HCT116 (cell line): Measurements from ENCODE around the gene MRPL58. TPM values are rescaled to one million over a fixed set of nuclear protein-coding genes. Genes with fewer than 3 reads are reported as not detected.

Experiments used
- ATAC-seq: fragments of 200-7000 bp; cut with Tn5 transposase; 2 replicates; pipeline ENCODE4 v1.9.1; 2020; ENCODE audit warnings: mild to moderate bottlenecking, moderate library complexity
- BruUV-seq: library from RNA; stranded (reverse); fragments of 400-500 nt; replicated peaks from 2 replicates; lab custom pipeline; 2021; lab: Mats Ljungman, UMichigan
- CTCF ChIA-PET: fragments of 300-600 bp; sonication (Branson Sonifier 250); formaldehyde crosslinking; loops from one replicate; lab custom pipeline; 2021; ENCODE audit warnings: antibody characterized with exemption; lab: Charles Lee
- POLR2A ChIA-PET: fragments of 300-600, 350-600 bp; sonication (Branson Sonifier 250); formaldehyde crosslinking; loops from one replicate; lab custom pipeline; 2021; ENCODE audit warnings: antibody characterized with exemption; lab: Charles Lee
- RAD21 ChIA-PET, 2 experiments: fragments of 300-600 bp; sonication (Branson Sonifier 250); formaldehyde crosslinking; loops; one replicate each; lab custom pipeline; 2023; ENCODE audit warnings: low total read pairs in 2 of 2; ENCODE audit not compliant: uncharacterized antibody in 2 of 2, unreplicated experiment in 2 of 2, low non-redundant PET in 1 of 2; lab: Charles Lee
- DNase-seq: peaks from one replicate; pipeline ENCODE4 v3.0.0-alpha.2; 2010; ENCODE audit warnings: low read depth, low spot score
- H2AFZ ChIP-seq: fragments of 200-600 bp; shearing (Covaris generic), sonication (generic); 2 replicates; pipeline ENCODE4 v1.6.1; 2017; ENCODE audit warnings: low read depth, mixed run types, mixed read lengths, antibody characterized with exemption, low read length; ENCODE audit not compliant: poor library complexity, severe bottlenecking
- H3K27ac ChIP-seq: 2 replicates; pipeline ENCODE4 v1.5.1; 2012; ENCODE audit warnings: low read depth, low read length
- H3K27me3 ChIP-seq: fragments of 200-600 bp; sonication (generic); 2 replicates; pipeline ENCODE4 v1.6.1; 2016; ENCODE audit warnings: mixed run types, low read length, mixed read lengths; ENCODE audit not compliant: insufficient read depth
- H3K36me3 ChIP-seq, 2 experiments: fragments of 200-500 bp in 1 of 2; fragments of 200-600 bp in 1 of 2; sonication (Bioruptor generic) in 1 of 2; sonication (generic) in 1 of 2; 2 replicates each; pipeline versions ENCODE4 v1.5.1 to v1.6.1; 2014 to 2016; ENCODE audit warnings: low read length in 2 of 2, inconsistent platforms in 1 of 2, mixed read lengths in 1 of 2, mixed run types in 1 of 2; ENCODE audit not compliant: insufficient read depth in 2 of 2, control insufficient read depth in 1 of 2
- H3K4me1 ChIP-seq, 2 experiments: fragments of 200-600 bp in 1 of 2; sonication (generic) in 1 of 2; 2 replicates each; pipeline versions ENCODE4 v1.5.1 to v1.6.1; 2012 to 2017; ENCODE audit warnings: low read length in 2 of 2, inconsistent platforms in 1 of 2, mild to moderate bottlenecking in 1 of 2, mixed read lengths in 1 of 2, mixed run types in 1 of 2, moderate library complexity in 1 of 2; ENCODE audit not compliant: insufficient read depth in 2 of 2, control insufficient read depth in 1 of 2
- H3K4me2 ChIP-seq: fragments of 200-600 bp; sonication (generic); 2 replicates; pipeline ENCODE4 v1.6.1; 2017; ENCODE audit warnings: mixed run types, low read length, mixed read lengths
- H3K4me3 ChIP-seq, 2 experiments: fragments of 200-600 bp in 1 of 2; sonication (generic) in 1 of 2; replicated peaks in 1 of 2; 2 replicates each; pipeline ENCODE4 v1.5.1; 2011 to 2016; ENCODE audit warnings: low read length in 2 of 2, control low read depth in 1 of 2, low read depth in 1 of 2, mild to moderate bottlenecking in 1 of 2, mixed read lengths in 1 of 2, mixed run types in 1 of 2
- H3K79me2 ChIP-seq: fragments of 200-600 bp; sonication (generic); 2 replicates; pipeline ENCODE4 v1.6.1; 2017; ENCODE audit warnings: mild to moderate bottlenecking, mixed run types, low read length, moderate library complexity, mixed read lengths; ENCODE audit not compliant: insufficient read depth
- H3K9ac ChIP-seq: fragments of 200-600 bp; sonication (generic); 2 replicates; pipeline ENCODE4 v1.6.1; 2016; ENCODE audit warnings: low read length, mixed read lengths
- H3K9me2 ChIP-seq: fragments of 200-600 bp; sonication (generic), shearing (Covaris generic); 2 replicates; pipeline ENCODE4 v1.6.1; 2017; ENCODE audit warnings: mixed run types, mild to moderate bottlenecking, moderate library complexity; ENCODE audit not compliant: insufficient read depth
- H3K9me3 ChIP-seq, 2 experiments: fragments of 200-500 bp in 1 of 2; fragments of 200-600 bp in 1 of 2; sonication (Bioruptor generic) in 1 of 2; sonication (generic) in 1 of 2; 2 replicates each; pipeline ENCODE4 v1.6.1; 2014 to 2017; ENCODE audit warnings: low read length in 2 of 2, mixed read lengths in 2 of 2, inconsistent platforms in 1 of 2, low read depth in 1 of 2, mild to moderate bottlenecking in 1 of 2, mixed run types in 1 of 2, moderate library complexity in 1 of 2; ENCODE audit not compliant: control insufficient read depth in 1 of 2, insufficient read depth in 1 of 2
- H4K20me1 ChIP-seq: fragments of 200-600 bp; sonication (generic), shearing (Covaris generic); 2 replicates; pipeline ENCODE4 v1.6.1; 2017; ENCODE audit warnings: mixed run types, mild to moderate bottlenecking, moderate library complexity; ENCODE audit not compliant: insufficient read depth
- EGR1 ChIP-seq: IDR thresholded peaks from 2 replicates; pipeline ENCODE4 v1.6.1; 2012; ENCODE audit warnings: low read depth
- ELF1 ChIP-seq: IDR thresholded peaks from 2 replicates; pipeline ENCODE4 v1.6.1; 2012; ENCODE audit warnings: low read depth, borderline replicate concordance
- EZH2 ChIP-seq: fragments of 200-600 bp; sonication (generic); IDR thresholded peaks from 2 replicates; pipeline ENCODE4 v1.6.1; 2017; ENCODE audit warnings: antibody characterized with exemption, mixed run types
- EZH2phosphoT487 ChIP-seq: fragments of 200-600 bp; IDR thresholded peaks from 2 replicates; pipeline ENCODE4 v1.6.1; 2018; ENCODE audit warnings: antibody characterized with exemption, borderline replicate concordance
- POLR2AphosphoS5 ChIP-seq: IDR thresholded peaks from 2 replicates; pipeline ENCODE4 v1.6.1; 2011; ENCODE audit warnings: mild to moderate bottlenecking, low read depth, low read length, moderate library complexity
- SRF ChIP-seq: IDR thresholded peaks from 2 replicates; pipeline ENCODE4 v1.6.1; 2012; ENCODE audit warnings: low read depth
- YY1 ChIP-seq: IDR thresholded peaks from 2 replicates; pipeline ENCODE4 v1.6.1; 2011; ENCODE audit warnings: low read length, low read depth, moderate library complexity, mild to moderate bottlenecking; ENCODE audit not compliant: insufficient replicate concordance; ENCODE audit errors: extremely low read depth
- ZNF274 ChIP-seq: fragments of 200-500 bp; sonication (Bioruptor generic); IDR thresholded peaks from 2 replicates; pipeline ENCODE4 v1.6.1; 2014; ENCODE audit warnings: mild to moderate bottlenecking, low read depth, low read length, inconsistent platforms
- intact Hi-C: fragments of 100-400 bp; cut with micrococcal nuclease; formaldehyde crosslinking; loops from 2 replicates; pipeline ENCODE4 v1.10.0; 2022
- total RNA-seq: library from RNA; stranded (reverse); gene quantifications from one replicate; pipeline ENCODE4 v1.2.1, GENCODE V29; 2021; ENCODE audit not compliant: unreplicated experiment
- TF ChIP-seq, protein P1 (sequence below): IDR thresholded peaks from 2 replicates; pipeline ENCODE4 v1.6.1; 2011; ENCODE audit warnings: mild to moderate bottlenecking, low read length, moderate library complexity; ENCODE audit not compliant: insufficient replicate concordance; ENCODE audit errors: extremely low read depth
- TF ChIP-seq, protein P2 (sequence below): IDR thresholded peaks from 2 replicates; pipeline ENCODE4 v1.6.1; 2012

MRPL58 gene
- total RNA-seq, 1 experiment from 2014 or later: 80.5 TPM

DNA sequence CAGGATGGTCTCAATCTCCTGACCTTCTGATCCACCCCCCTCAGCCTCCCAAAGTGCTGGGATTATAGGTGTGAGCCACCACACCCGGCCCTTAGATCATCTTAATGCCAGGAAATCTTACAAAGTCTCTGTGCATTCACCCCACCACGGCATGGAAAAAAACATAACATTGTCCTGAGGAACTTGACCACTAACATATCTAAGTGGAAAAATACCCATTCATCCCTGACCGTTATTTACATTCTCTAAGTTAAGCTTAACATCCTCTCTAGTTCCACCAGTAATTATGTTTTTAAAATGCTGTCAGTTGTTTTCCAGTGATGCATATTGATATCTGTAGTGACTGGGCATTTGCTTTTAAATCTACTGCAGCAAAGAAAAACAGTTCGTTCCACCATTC is 36.5 kb upstream of the MRPL58 start:
- no peaks in the 10 kb centered on the region for H3K9me2 ChIP-seq
- no peak overlapping the region for H2AFZ ChIP-seq
- H4K20me1 ChIP-seq: no peaks in the 10 kb centered on the region
- TF ChIP-seq, protein P1, sequence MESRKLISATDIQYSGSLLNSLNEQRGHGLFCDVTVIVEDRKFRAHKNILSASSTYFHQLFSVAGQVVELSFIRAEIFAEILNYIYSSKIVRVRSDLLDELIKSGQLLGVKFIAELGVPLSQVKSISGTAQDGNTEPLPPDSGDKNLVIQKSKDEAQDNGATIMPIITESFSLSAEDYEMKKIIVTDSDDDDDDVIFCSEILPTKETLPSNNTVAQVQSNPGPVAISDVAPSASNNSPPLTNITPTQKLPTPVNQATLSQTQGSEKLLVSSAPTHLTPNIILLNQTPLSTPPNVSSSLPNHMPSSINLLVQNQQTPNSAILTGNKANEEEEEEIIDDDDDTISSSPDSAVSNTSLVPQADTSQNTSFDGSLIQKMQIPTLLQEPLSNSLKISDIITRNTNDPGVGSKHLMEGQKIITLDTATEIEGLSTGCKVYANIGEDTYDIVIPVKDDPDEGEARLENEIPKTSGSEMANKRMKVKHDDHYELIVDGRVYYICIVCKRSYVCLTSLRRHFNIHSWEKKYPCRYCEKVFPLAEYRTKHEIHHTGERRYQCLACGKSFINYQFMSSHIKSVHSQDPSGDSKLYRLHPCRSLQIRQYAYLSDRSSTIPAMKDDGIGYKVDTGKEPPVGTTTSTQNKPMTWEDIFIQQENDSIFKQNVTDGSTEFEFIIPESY: no peak
- TF ChIP-seq POLR2AphosphoS5: no peak
- TF ChIP-seq, protein P2, sequence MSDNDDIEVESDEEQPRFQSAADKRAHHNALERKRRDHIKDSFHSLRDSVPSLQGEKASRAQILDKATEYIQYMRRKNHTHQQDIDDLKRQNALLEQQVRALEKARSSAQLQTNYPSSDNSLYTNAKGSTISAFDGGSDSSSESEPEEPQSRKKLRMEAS: no peak
- no peak for TF ChIP-seq YY1
- no peak for TF ChIP-seq EZH2phosphoT487
- TF ChIP-seq SRF: no peak
- no peak for TF ChIP-seq ELF1
- TF ChIP-seq EGR1: no peak
- TF ChIP-seq EZH2: no peak
- no peak for TF ChIP-seq ZNF274
- H3K79me2 ChIP-seq: no peaks in the 10 kb centered on the region
- H3K27ac ChIP-seq: no peak overlapping the region
- POLR2A ChIA-PET: interaction anchor here (1.4 kb wide), 1 partner anchor 11 kb away, joined by 5 read pairs; the partner anchor contains the start of gene CDR2L
- ATAC-seq: no peak
- H3K4me1 ChIP-seq: peaks cover 14 to 16% of the 10 kb centered on the region in 2 experiments; a peak in 3 of 4 replicates
- no peaks in the 10 kb centered on the region for H3K36me3 ChIP-seq
- H3K9ac ChIP-seq: no peak overlapping the region
- intact Hi-C loops: no loop called here
- no peak for DNase-seq
- BruUV-seq: no TSS peak
- H3K27me3 ChIP-seq: no peaks in the 10 kb centered on the region
- H3K9me3 ChIP-seq: no peaks in the 10 kb centered on the region
- RAD21 ChIA-PET: no interaction called here
- CTCF ChIA-PET: interaction anchor here (0.9 to 1.0 kb wide), 2 partner anchors 14 to 18 kb away, joined by 3 read pairs; no protein-coding TSS in a partner anchor
- no peak overlapping the region for H3K4me3 ChIP-seq
- H3K4me2 ChIP-seq: no peak overlapping the region
